HEK293 (cell line): ENCODE results near the gene ABHD11.

Experiments used
- CTCF ChIA-PET: fragments of 350-600 bp; formaldehyde crosslinking; extraction: SDS; loops from one replicate; lab custom pipeline; 2021; ENCODE audit warnings: antibody characterized with exemption; lab: Yijun Ruan, JAX
- POLR2A ChIA-PET: fragments of 300-600 bp; formaldehyde crosslinking; extraction: SDS; loops from one replicate; lab custom pipeline; 2020; ENCODE audit warnings: antibody characterized with exemption, inconsistent platforms; lab: Yijun Ruan, JAX
- H3K27ac ChIP-seq: fragments of 200-500 bp; sonication (Bioruptor generic); 2 replicates; pipeline ENCODE4 v1.5.1; 2014; ENCODE audit warnings: low read depth, low read length, control low read depth, inconsistent platforms; ENCODE audit errors: extremely low read depth
- H3K36me3 ChIP-seq, 2 experiments: fragments of 200-500 bp in 1 of 2; sonication (Bioruptor generic) in 1 of 2; 1 replicate in 1 of 2; 2 replicates in 1 of 2; pipeline ENCODE4 v1.5.1; 2014 to 2017; ENCODE audit warnings: inconsistent platforms in 2 of 2, low read length in 2 of 2; ENCODE audit not compliant: control insufficient read depth in 2 of 2, insufficient read depth in 1 of 2
- H3K4me1 ChIP-seq: fragments of 200-500 bp; sonication (Bioruptor generic); 2 replicates; pipeline ENCODE4 v1.5.1; 2014; ENCODE audit warnings: mild to moderate bottlenecking, low read length, inconsistent platforms; ENCODE audit not compliant: control insufficient read depth, insufficient read depth
- H3K4me3 ChIP-seq: 2 replicates; pipeline ENCODE4 v1.5.1; 2011; ENCODE audit warnings: low read depth, mild to moderate bottlenecking, control low read depth, low read length, moderate library complexity
- H3K9me3 ChIP-seq: fragments of 200-500 bp; sonication (Bioruptor generic); 2 replicates; pipeline ENCODE4 v1.5.1; 2014; ENCODE audit warnings: low read depth, low read length, inconsistent platforms; ENCODE audit not compliant: control insufficient read depth, insufficient read depth
- EGR2 ChIP-seq: fragments of 450-650 bp; formaldehyde crosslinking; IDR thresholded peaks from 2 replicates; pipeline ENCODE4 v1.5.1; 2016; ENCODE audit warnings: low read depth, missing biosample characterization, missing genetic modification characterization
- WT1 ChIP-seq: fragments of 450-650 bp; formaldehyde crosslinking; IDR thresholded peaks from 2 replicates; pipeline ENCODE4 v1.5.1; 2016; ENCODE audit warnings: missing biosample characterization, missing genetic modification characterization
- ZBTB48 ChIP-seq: fragments of 450-650 bp; formaldehyde crosslinking; IDR thresholded peaks from 2 replicates; pipeline ENCODE4 v1.5.1; 2016; ENCODE audit warnings: missing biosample characterization, missing genetic modification characterization
- ZNF19 ChIP-seq: fragments of 450-650 bp; formaldehyde crosslinking; IDR thresholded peaks from 2 replicates; pipeline ENCODE4; 2016; ENCODE audit warnings: missing biosample characterization, missing genetic modification characterization, low read depth
- ZNF223 ChIP-seq: fragments of 450-650 bp; formaldehyde crosslinking; IDR thresholded peaks from 2 replicates; pipeline ENCODE4 v1.5.1; 2016; ENCODE audit warnings: missing biosample characterization, missing genetic modification characterization
- ZNF24 ChIP-seq: fragments of 450-650 bp; formaldehyde crosslinking; IDR thresholded peaks from 2 replicates; pipeline ENCODE4 v1.5.1; 2016; ENCODE audit warnings: missing biosample characterization, missing genetic modification characterization
- ZNF302 ChIP-seq: fragments of 450-650 bp; formaldehyde crosslinking; IDR thresholded peaks from 2 replicates; pipeline ENCODE4 v1.5.1; 2016; ENCODE audit warnings: missing biosample characterization, missing genetic modification characterization, low read depth
- ZNF311 ChIP-seq: fragments of 450-650 bp; formaldehyde crosslinking; IDR thresholded peaks from 2 replicates; pipeline ENCODE4 v1.5.1; 2017; ENCODE audit warnings: missing biosample characterization, missing genetic modification characterization, borderline replicate concordance
- ZNF510 ChIP-seq: fragments of 450-650 bp; formaldehyde crosslinking; IDR thresholded peaks from 2 replicates; pipeline ENCODE4 v1.5.1; 2018; ENCODE audit warnings: mild to moderate bottlenecking, missing genetic modification characterization, missing biosample characterization; ENCODE audit not compliant: insufficient replicate concordance
- ZNF513 ChIP-seq: fragments of 450-650 bp; IDR thresholded peaks from 2 replicates; pipeline ENCODE4 v1.5.1; 2018; ENCODE audit warnings: missing biosample characterization, missing genetic modification characterization
- ZNF558 ChIP-seq: fragments of 450-650 bp; formaldehyde crosslinking; IDR thresholded peaks from 2 replicates; pipeline ENCODE4 v1.5.1; 2016; ENCODE audit warnings: missing biosample characterization, missing genetic modification characterization
- ZXDB ChIP-seq: fragments of 450-650 bp; formaldehyde crosslinking; IDR thresholded peaks from 2 replicates; pipeline ENCODE4 v1.5.1; 2016; ENCODE audit warnings: missing biosample characterization, missing genetic modification characterization
- TF ChIP-seq, protein P1 (sequence below): fragments of 450-650 bp; formaldehyde crosslinking; IDR thresholded peaks from 2 replicates; pipeline ENCODE4 v1.5.1; 2017; ENCODE audit warnings: missing biosample characterization, missing genetic modification characterization
- TF ChIP-seq, protein P2 (sequence below): sonication (generic); formaldehyde crosslinking; IDR thresholded peaks from 2 replicates; pipeline ENCODE4 v1.8.1; 2022; ENCODE audit warnings: mild to moderate bottlenecking, moderate library complexity, missing genetic modification reagents

The ABHD11 gene

DNA sequence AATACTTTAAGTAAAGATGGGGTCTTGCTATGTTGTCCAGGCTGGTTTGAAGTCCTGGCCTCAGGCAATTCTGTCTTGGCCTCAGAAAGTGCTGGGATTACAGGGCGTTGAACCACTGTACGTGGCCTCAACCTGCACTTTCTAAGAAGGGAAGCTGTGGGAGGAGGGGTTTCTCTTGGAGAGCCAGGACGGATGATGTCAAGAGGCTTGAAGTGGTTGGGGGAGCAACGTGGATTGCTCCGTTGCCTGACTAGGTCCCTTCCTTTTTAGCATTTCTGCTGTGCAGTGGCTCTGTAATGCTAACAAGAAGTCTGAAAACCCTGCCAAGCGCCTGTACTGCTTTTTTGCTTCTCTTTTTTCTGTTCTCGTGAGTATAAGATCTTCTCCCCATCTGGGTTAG is 48.0 kb downstream of the ABHD11 start (continued):
- TF ChIP-seq ZNF513 (tag by site-specific recombination), result no peak
- no peak for TF ChIP-seq ZNF302 (tag by site-specific recombination)

GRCh38 chr7:73688288-73688687 is 50.3 kb downstream of the ABHD11 start:
- CTCF ChIA-PET, result no interaction called here
- Histone ChIP-seq H3K9me3 (no peaks in the 10 kb centered on the region), H3K4me3 (no peak overlapping the region), H3K36me3 (peaks cover 26 to 58% of the 10 kb centered on the region in 2 experiments; a peak in 2 of 3 replicates), H3K27ac (no peak overlapping the region)
- POLR2A ChIA-PET, result no interaction called here
- no peak for TF ChIP-seq ZNF510 (tag by site-specific recombination)
- no peak for TF ChIP-seq ZNF558 (tag by site-specific recombination)
- TF ChIP-seq ZXDB (tag by site-specific recombination), result no peak
- TF ChIP-seq ZNF24 (tag by site-specific recombination), result no peak
- TF ChIP-seq ZBTB48 (tag by site-specific recombination), result no peak
- no peak for TF ChIP-seq ZNF19 (tag by site-specific recombination)
- TF ChIP-seq ZNF311 (tag by site-specific recombination), result no peak
- TF ChIP-seq ZNF223 (tag by site-specific recombination), result no peak
- no peak for TF ChIP-seq WT1 (tag by site-specific recombination)
- TF ChIP-seq, protein P1, sequence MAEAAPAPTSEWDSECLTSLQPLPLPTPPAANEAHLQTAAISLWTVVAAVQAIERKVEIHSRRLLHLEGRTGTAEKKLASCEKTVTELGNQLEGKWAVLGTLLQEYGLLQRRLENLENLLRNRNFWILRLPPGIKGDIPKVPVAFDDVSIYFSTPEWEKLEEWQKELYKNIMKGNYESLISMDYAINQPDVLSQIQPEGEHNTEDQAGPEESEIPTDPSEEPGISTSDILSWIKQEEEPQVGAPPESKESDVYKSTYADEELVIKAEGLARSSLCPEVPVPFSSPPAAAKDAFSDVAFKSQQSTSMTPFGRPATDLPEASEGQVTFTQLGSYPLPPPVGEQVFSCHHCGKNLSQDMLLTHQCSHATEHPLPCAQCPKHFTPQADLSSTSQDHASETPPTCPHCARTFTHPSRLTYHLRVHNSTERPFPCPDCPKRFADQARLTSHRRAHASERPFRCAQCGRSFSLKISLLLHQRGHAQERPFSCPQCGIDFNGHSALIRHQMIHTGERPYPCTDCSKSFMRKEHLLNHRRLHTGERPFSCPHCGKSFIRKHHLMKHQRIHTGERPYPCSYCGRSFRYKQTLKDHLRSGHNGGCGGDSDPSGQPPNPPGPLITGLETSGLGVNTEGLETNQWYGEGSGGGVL, result no peak
- TF ChIP-seq EGR2, result no peak
- TF ChIP-seq, protein P2, sequence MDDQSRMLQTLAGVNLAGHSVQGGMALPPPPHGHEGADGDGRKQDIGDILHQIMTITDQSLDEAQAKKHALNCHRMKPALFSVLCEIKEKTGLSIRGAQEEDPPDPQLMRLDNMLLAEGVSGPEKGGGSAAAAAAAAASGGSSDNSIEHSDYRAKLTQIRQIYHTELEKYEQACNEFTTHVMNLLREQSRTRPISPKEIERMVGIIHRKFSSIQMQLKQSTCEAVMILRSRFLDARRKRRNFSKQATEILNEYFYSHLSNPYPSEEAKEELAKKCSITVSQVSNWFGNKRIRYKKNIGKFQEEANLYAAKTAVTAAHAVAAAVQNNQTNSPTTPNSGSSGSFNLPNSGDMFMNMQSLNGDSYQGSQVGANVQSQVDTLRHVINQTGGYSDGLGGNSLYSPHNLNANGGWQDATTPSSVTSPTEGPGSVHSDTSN (CRISPR knock-in tag), result no peak
- TF ChIP-seq, all 188 proteins: peak for 0
- H3K4me1 ChIP-seq, result no peaks in the 10 kb centered on the region
